K562 (cell line): ENCODE data around the gene UGP2. TPM values are rescaled to one million over a fixed set of nuclear protein-coding genes. Genes with fewer than 3 reads are reported as not detected.
A peak's percentile ranks its signal among the peaks of the same experiment; 100 is the strongest.

Experiments
- FOXJ2 ChIP-seq: fragments of 200-800 bp; sonication (Bioruptor generic); IDR thresholded peaks from 2 replicates; pipeline ENCODE4 v1.6.1; 2016; ENCODE audit warnings: missing genetic modification characterization, missing compliant biosample characterization
- HDGF ChIP-seq: fragments of 450-650 bp; IDR thresholded peaks from 2 replicates; pipeline ENCODE4 v1.6.1; 2016
- HLTF ChIP-seq: fragments of 450-650 bp; IDR thresholded peaks from 2 replicates; pipeline ENCODE4 v1.6.1; 2016
- ILF3 ChIP-seq: fragments of 450-650 bp; IDR thresholded peaks from 2 replicates; pipeline ENCODE4 v1.6.1; 2018; ENCODE audit warnings: antibody characterized with exemption, mild to moderate bottlenecking, moderate library complexity, borderline replicate concordance
- KAT2B ChIP-seq: IDR thresholded peaks from one replicate; pipeline ENCODE4 v1.6.1; 2012; ENCODE audit warnings: low read depth, mild to moderate bottlenecking, control low read depth, inconsistent platforms, low read length, moderate library complexity
- NBN ChIP-seq: fragments of 450-650 bp; IDR thresholded peaks from 2 replicates; pipeline ENCODE4 v1.6.1; 2016; ENCODE audit warnings: low read depth, mild to moderate bottlenecking
- NCOA2 ChIP-seq, 2 experiments: fragments of 450-650 bp; IDR thresholded peaks; 2 replicates each; pipeline ENCODE4 v1.6.1; 2018; ENCODE audit warnings: mild to moderate bottlenecking in 2 of 2, moderate library complexity in 1 of 2; ENCODE audit not compliant: partially characterized antibody in 2 of 2
- NFATC3 ChIP-seq: fragments of 450-650 bp; IDR thresholded peaks from 2 replicates; pipeline ENCODE4 v1.6.1; 2017; ENCODE audit warnings: mild to moderate bottlenecking
- NUFIP1 ChIP-seq: fragments of 450-650 bp; IDR thresholded peaks from 2 replicates; pipeline ENCODE4 v1.6.1; 2018; ENCODE audit not compliant: partially characterized antibody
- PCBP2 ChIP-seq: fragments of 200-400 bp; formaldehyde crosslinking; IDR thresholded peaks from 2 replicates; pipeline ENCODE4 v1.6.1; 2018; ENCODE audit warnings: low read length, low read depth, mild to moderate bottlenecking, moderate library complexity; ENCODE audit not compliant: poor library complexity, severe bottlenecking
- PRDM10 ChIP-seq: fragments of 450-650 bp; IDR thresholded peaks from 2 replicates; pipeline ENCODE4 v1.6.1; 2018; ENCODE audit not compliant: partially characterized antibody
- RB1 ChIP-seq: fragments of 450-650 bp; IDR thresholded peaks from 2 replicates; pipeline ENCODE4 v1.6.1; 2017; ENCODE audit warnings: low read depth, mild to moderate bottlenecking
- TCF7 ChIP-seq: sonication (generic); IDR thresholded peaks from 2 replicates; pipeline ENCODE4 v1.6.1; 2016; ENCODE audit warnings: antibody characterized with exemption, borderline replicate concordance
- U2AF2 ChIP-seq: fragments of 200-400 bp; formaldehyde crosslinking; optimal IDR thresholded peaks from 2 replicates; pipeline ENCODE3; 2017; ENCODE audit warnings: low read depth, mild to moderate bottlenecking, low read length
- ZBTB12 ChIP-seq: fragments of 250-450 bp; sonication (Bioruptor Pico); IDR thresholded peaks from 2 replicates; pipeline ENCODE4 v1.4.0; 2020
- ZBTB26 ChIP-seq: fragments of 450-650 bp; formaldehyde crosslinking; IDR thresholded peaks from 2 replicates; pipeline ENCODE4 v1.4.0; 2022; ENCODE audit warnings: missing genetic modification characterization
- ZC3H4 ChIP-seq: sonication (generic); formaldehyde crosslinking; IDR thresholded peaks from 2 replicates; pipeline ENCODE4 v1.9.0; 2021; ENCODE audit warnings: missing genetic modification reagents, borderline replicate concordance
- ZFPM2 ChIP-seq: fragments of 250-450 bp; sonication (Bioruptor Pico); IDR thresholded peaks from 2 replicates; pipeline ENCODE4 v1.5.1; 2022; ENCODE audit warnings: mild to moderate bottlenecking
- ZNF75A ChIP-seq: fragments of 450-650 bp; formaldehyde crosslinking; IDR thresholded peaks from 2 replicates; pipeline ENCODE4 v1.4.0; 2020; ENCODE audit warnings: mild to moderate bottlenecking
- ZNF79 ChIP-seq: fragments of 250-450 bp; sonication (Bioruptor Pico); IDR thresholded peaks from 2 replicates; pipeline ENCODE4 v1.4.0; 2020; ENCODE audit warnings: low read depth, mild to moderate bottlenecking, moderate library complexity
- polyA plus RNA-seq, 8 experiments: library from polyadenylated mRNA; depleted of rRNA in 4 of 8; stranded (reverse) in 5 of 8; unstranded in 3 of 8; fragments of >200 nt; fragmentation: Nextera tagmentation in 2 of 8; fragmentation: Illumina TruSeq in 1 of 8; extraction: Ambion mirVana in 2 of 8; extraction: Trizol in 1 of 8; gene quantifications; 2 replicates each; pipeline versions ENCODE4 v1.2.1 to v1.2.3, GENCODE V29; 2011 to 2014; ENCODE audit warnings: inconsistent platforms in 1 of 8, missing spikeins in 1 of 8
- total RNA-seq, 7 experiments: library from RNA; depleted of rRNA in 6 of 7; stranded (reverse); fragments of >200 nt in 6 of 7; fragmentation: Illumina TruSeq in 2 of 7; extraction: Trizol in 2 of 7; gene quantifications; 2 replicates each; pipeline versions ENCODE4 v1.2.1 to v1.2.3, GENCODE V29; 2011 to 2021; ENCODE audit warnings: low replicate concordance in 1 of 7
- TF ChIP-seq, protein P1 (sequence below): fragments of 250-450 bp; sonication (Bioruptor Pico); IDR thresholded peaks from 2 replicates; pipeline ENCODE4 v1.4.0; 2020; ENCODE audit warnings: mild to moderate bottlenecking, moderate library complexity, borderline replicate concordance

UGP2 gene
- total and polyA plus RNA-seq, 9 of the 15 experiments (the other 6 are each of a cell fraction or from before 2014, with no cell fraction given): 25.2 to 69.3 (median 58.9) TPM

- TF ChIP-seq TCF7: no peak
- peak; percentile 66 for TF ChIP-seq RB1
- no peak for TF ChIP-seq HDGF
- TF ChIP-seq NCOA2 (IDR thresholded peaks at IDR 0.05; ENCODE audit: partially characterized antibody in 2 of 2): no peak
- TF ChIP-seq NFATC3: no peak
- TF ChIP-seq ZFPM2: peak; percentile 85
- 0 out of 2 replicates have a peak, but pooled peaks have one; percentile 46 for TF ChIP-seq ZC3H4 (CRISPR knock-in tag)
- no peak for TF ChIP-seq NBN
- no peak for TF ChIP-seq ILF3
- no peak for TF ChIP-seq FOXJ2 (tag)
- no peak for TF ChIP-seq ZBTB12
- TF ChIP-seq U2AF2: no peak
- TF ChIP-seq NUFIP1: no peak
- TF ChIP-seq ZNF75A (CRISPR knock-in tag): no peak
- TF ChIP-seq PCBP2: no peak
- TF ChIP-seq PRDM10: peak; percentile 27
- TF ChIP-seq ZBTB26 (CRISPR knock-in tag): no peak
- TF ChIP-seq, protein P1, sequence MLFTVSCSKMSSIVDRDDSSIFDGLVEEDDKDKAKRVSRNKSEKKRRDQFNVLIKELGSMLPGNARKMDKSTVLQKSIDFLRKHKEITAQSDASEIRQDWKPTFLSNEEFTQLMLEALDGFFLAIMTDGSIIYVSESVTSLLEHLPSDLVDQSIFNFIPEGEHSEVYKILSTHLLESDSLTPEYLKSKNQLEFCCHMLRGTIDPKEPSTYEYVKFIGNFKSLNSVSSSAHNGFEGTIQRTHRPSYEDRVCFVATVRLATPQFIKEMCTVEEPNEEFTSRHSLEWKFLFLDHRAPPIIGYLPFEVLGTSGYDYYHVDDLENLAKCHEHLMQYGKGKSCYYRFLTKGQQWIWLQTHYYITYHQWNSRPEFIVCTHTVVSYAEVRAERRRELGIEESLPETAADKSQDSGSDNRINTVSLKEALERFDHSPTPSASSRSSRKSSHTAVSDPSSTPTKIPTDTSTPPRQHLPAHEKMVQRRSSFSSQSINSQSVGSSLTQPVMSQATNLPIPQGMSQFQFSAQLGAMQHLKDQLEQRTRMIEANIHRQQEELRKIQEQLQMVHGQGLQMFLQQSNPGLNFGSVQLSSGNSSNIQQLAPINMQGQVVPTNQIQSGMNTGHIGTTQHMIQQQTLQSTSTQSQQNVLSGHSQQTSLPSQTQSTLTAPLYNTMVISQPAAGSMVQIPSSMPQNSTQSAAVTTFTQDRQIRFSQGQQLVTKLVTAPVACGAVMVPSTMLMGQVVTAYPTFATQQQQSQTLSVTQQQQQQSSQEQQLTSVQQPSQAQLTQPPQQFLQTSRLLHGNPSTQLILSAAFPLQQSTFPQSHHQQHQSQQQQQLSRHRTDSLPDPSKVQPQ: no peak
- TF ChIP-seq ZNF79 (CRISPR knock-in tag): no peak
- TF ChIP-seq HLTF: no peak
- no peak for TF ChIP-seq KAT2B
Measured at GRCh38 chr2:63841254-63842022, at the start of gene UGP2 (continued).
